ENCODE data around the gene PRDM16. TPM values are rescaled to one million over a fixed set of nuclear protein-coding genes. Genes with fewer than 3 reads are reported as not detected.

Gene PRDM16
- total and polyA plus RNA-seq, 2 of the 13 experiments (the other 11 are each of a cell fraction or from before 2014, with no cell fraction given) = 0.15 to 0.81 TPM

DNA sequence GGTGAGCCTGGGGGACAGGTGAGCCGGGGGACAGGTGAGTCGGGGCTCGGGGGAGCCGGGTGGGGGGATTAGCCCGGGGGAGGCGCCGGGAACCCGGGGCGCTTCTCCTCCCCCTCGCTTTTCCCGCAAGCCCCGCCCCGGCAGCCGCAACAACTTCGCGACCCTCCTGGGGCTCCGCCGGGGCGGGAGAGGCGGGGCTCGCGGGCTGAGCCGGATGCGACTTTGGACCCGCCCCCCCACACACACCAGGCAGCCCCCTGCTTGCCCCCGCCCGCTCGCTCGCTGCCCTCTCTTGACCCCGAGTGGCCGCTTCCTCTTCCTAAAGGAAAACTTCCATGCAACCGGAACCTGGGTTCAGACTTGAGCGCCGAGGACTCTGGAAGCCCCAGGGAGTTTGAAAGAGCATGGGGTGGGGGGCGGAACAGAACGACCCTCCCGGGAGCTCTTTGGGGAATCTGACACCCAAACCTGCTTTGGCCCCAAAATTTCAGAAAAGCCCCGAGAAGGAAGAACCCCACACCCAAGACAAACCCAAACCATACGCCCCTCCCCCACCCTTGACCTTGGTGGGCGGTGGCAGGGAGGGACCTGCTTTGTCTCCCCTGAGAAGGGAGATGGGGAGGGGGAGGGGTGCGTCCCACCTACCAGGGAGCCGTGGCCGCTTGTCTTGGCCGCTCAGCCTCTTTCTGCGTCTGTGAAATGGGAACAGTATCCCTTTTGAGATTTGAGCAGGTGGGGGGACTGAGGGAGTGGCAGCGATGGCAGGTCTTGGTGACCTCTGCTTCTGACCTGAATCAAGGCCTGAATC lies 386.0 kb downstream of the PRDM16 start (continued):
- TF ChIP-seq, protein P1, sequence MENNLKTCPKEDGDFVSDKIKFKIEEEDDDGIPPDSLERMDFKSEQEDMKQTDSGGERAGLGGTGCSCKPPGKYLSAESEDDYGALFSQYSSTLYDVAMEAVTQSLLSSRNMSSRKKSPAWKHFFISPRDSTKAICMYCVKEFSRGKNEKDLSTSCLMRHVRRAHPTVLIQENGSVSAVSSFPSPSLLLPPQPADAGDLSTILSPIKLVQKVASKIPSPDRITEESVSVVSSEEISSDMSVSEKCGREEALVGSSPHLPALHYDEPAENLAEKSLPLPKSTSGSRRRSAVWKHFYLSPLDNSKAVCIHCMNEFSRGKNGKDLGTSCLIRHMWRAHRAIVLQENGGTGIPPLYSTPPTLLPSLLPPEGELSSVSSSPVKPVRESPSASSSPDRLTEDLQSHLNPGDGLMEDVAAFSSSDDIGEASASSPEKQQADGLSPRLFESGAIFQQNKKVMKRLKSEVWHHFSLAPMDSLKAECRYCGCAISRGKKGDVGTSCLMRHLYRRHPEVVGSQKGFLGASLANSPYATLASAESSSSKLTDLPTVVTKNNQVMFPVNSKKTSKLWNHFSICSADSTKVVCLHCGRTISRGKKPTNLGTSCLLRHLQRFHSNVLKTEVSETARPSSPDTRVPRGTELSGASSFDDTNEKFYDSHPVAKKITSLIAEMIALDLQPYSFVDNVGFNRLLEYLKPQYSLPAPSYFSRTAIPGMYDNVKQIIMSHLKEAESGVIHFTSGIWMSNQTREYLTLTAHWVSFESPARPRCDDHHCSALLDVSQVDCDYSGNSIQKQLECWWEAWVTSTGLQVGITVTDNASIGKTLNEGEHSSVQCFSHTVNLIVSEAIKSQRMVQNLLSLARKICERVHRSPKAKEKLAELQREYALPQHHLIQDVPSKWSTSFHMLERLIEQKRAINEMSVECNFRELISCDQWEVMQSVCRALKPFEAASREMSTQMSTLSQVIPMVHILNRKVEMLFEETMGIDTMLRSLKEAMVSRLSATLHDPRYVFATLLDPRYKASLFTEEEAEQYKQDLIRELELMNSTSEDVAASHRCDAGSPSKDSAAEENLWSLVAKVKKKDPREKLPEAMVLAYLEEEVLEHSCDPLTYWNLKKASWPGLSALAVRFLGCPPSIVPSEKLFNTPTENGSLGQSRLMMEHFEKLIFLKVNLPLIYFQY (CRISPR knock-in tag; IDR thresholded peaks at IDR 0.05; ENCODE audit: borderline replicate concordance) = no peak
- TF ChIP-seq ZNF430 (CRISPR knock-in tag; IDR thresholded peaks at IDR 0.05) (0 out of 2 replicates have a peak, but pooled peaks have one; percentile 50), ZNF343 (CRISPR knock-in tag; IDR thresholded peaks at IDR 0.05) (no peak), NFIC (IDR thresholded peaks at IDR 0.05; ENCODE audit: low read length) (no peak), U2AF2 (IDR thresholded peaks at IDR 0.05; ENCODE audit: low read depth, low read length) (no peak), NR1H2 (CRISPR knock-in tag; IDR thresholded peaks at IDR 0.05; ENCODE audit: borderline replicate concordance, low read depth) (no peak), REL (CRISPR knock-in tag; conservative IDR thresholded peaks at IDR 0.05) (0 out of 2 replicates have a peak, but pooled peaks have one; percentile 41), HMGA1 (CRISPR knock-in tag; conservative IDR thresholded peaks at IDR 0.05) (no peak), ASH2L (IDR thresholded peaks at IDR 0.05; ENCODE audit: insufficient read length, low read depth, low read length) (peak; percentile 68), ZSCAN31 (CRISPR knock-in tag; IDR thresholded peaks at IDR 0.05; ENCODE audit: low read depth) (no peak), ZNF326 (CRISPR knock-in tag; IDR thresholded peaks at IDR 0.05; ENCODE audit: borderline replicate concordance) (no peak), ZFP36L2 (CRISPR knock-in tag; IDR thresholded peaks at IDR 0.05) (no peak), NR2F2 (IDR thresholded peaks at IDR 0.05; ENCODE audit: borderline replicate concordance, low read depth) (no peak), REXO4 (CRISPR knock-in tag; IDR thresholded peaks at IDR 0.05; ENCODE audit: borderline replicate concordance) (no peak), FOXC1 (CRISPR knock-in tag; IDR thresholded peaks at IDR 0.05; ENCODE audit: borderline replicate concordance) (no peak), EP300 (IDR thresholded peaks at IDR 0.05; ENCODE audit: low read depth in 2 of 2, low read length in 2 of 2) (peak; percentile 13 to 69; a peak in 2 of 4 replicates), EP300 (CRISPR knock-in tag; IDR thresholded peaks at IDR 0.05; ENCODE audit: borderline replicate concordance) (no peak), ZKSCAN8 (CRISPR knock-in tag; IDR thresholded peaks at IDR 0.05; ENCODE audit: borderline replicate concordance) (no peak), ZSCAN20 (CRISPR knock-in tag; IDR thresholded peaks at IDR 0.05; ENCODE audit: borderline replicate concordance) (no peak), JDP2 (CRISPR knock-in tag; IDR thresholded peaks at IDR 0.05; ENCODE audit: borderline replicate concordance) (no peak; the same call in 1 of the 2 replicates), MTA3 (CRISPR knock-in tag; IDR thresholded peaks at IDR 0.05) (no peak), AHR (CRISPR knock-in tag; IDR thresholded peaks at IDR 0.05) (no peak)
- TF ChIP-seq, protein P2, sequence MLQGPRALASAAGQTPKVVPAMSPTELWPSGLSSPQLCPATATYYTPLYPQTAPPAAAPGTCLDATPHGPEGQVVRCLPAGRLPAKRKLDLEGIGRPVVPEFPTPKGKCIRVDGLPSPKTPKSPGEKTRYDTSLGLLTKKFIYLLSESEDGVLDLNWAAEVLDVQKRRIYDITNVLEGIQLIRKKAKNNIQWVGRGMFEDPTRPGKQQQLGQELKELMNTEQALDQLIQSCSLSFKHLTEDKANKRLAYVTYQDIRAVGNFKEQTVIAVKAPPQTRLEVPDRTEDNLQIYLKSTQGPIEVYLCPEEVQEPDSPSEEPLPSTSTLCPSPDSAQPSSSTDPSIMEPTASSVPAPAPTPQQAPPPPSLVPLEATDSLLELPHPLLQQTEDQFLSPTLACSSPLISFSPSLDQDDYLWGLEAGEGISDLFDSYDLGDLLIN (CRISPR knock-in tag; IDR thresholded peaks at IDR 0.05; ENCODE audit: borderline replicate concordance) = no peak
- TF ChIP-seq, protein P3, sequence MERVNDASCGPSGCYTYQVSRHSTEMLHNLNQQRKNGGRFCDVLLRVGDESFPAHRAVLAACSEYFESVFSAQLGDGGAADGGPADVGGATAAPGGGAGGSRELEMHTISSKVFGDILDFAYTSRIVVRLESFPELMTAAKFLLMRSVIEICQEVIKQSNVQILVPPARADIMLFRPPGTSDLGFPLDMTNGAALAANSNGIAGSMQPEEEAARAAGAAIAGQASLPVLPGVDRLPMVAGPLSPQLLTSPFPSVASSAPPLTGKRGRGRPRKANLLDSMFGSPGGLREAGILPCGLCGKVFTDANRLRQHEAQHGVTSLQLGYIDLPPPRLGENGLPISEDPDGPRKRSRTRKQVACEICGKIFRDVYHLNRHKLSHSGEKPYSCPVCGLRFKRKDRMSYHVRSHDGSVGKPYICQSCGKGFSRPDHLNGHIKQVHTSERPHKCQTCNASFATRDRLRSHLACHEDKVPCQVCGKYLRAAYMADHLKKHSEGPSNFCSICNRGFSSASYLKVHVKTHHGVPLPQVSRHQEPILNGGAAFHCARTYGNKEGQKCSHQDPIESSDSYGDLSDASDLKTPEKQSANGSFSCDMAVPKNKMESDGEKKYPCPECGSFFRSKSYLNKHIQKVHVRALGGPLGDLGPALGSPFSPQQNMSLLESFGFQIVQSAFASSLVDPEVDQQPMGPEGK (CRISPR knock-in tag; IDR thresholded peaks at IDR 0.05) = peak; percentile 99
